Astrocyte (in vitro differentiated cells and primary cell): ENCODE data around the gene TEKT5. TPM values are rescaled to one million over a fixed set of nuclear protein-coding genes. Genes with fewer than 3 reads are reported as not detected.

Experiments
- DNase-seq: peaks from one replicate; pipeline ENCODE4 v3.0.0-alpha.2; 2010; ENCODE audit warnings: low read depth
- FAIRE-seq: peaks from 2 replicates; lab custom pipeline; 2011; peaks lifted over from hg19 to GRCh38; lab: Jason Lieb, UNC
- H2AFZ ChIP-seq: 2 replicates; pipeline ENCODE4 v1.6.0; 2012; ENCODE audit warnings: low read depth, low read length, inconsistent platforms
- H3K27ac ChIP-seq: 2 replicates; pipeline ENCODE4 v1.5.1; 2011; ENCODE audit warnings: low read depth, low read length, inconsistent platforms
- H3K27me3 ChIP-seq: 2 replicates; pipeline ENCODE4 v1.6.0; 2011; ENCODE audit warnings: low read length, inconsistent platforms; ENCODE audit not compliant: insufficient read depth
- H3K36me3 ChIP-seq: 2 replicates; pipeline ENCODE4 v1.5.1; 2011; ENCODE audit warnings: low read length, inconsistent platforms; ENCODE audit not compliant: insufficient read depth
- H3K4me1 ChIP-seq: 2 replicates; pipeline ENCODE4 v1.5.1; 2011; ENCODE audit warnings: low read length, inconsistent platforms; ENCODE audit not compliant: insufficient read depth
- H3K4me2 ChIP-seq: 2 replicates; pipeline ENCODE4 v1.6.0; 2012; ENCODE audit warnings: low read length, inconsistent platforms
- H3K4me3 ChIP-seq: 2 replicates; pipeline ENCODE4 v1.5.1; 2011; ENCODE audit warnings: low read depth, mild to moderate bottlenecking, low read length, inconsistent platforms; ENCODE audit not compliant: insufficient read depth
- H3K79me2 ChIP-seq: 2 replicates; pipeline ENCODE4 v1.6.0; 2012; ENCODE audit warnings: mild to moderate bottlenecking, low read length, inconsistent platforms; ENCODE audit not compliant: insufficient read depth
- H3K9ac ChIP-seq: 2 replicates; pipeline ENCODE4 v1.6.0; 2012; ENCODE audit warnings: mild to moderate bottlenecking, low read length, inconsistent platforms
- H3K9me3 ChIP-seq: 2 replicates; pipeline ENCODE4 v1.5.1; 2012; ENCODE audit warnings: low read depth, mild to moderate bottlenecking, low read length, inconsistent platforms; ENCODE audit not compliant: insufficient read depth
- H4K20me1 ChIP-seq: 2 replicates; pipeline ENCODE4 v1.6.0; 2012; ENCODE audit warnings: low read length, inconsistent platforms; ENCODE audit not compliant: insufficient read depth
- H3K27ac Mint-ChIP-seq: one replicate; pipeline ENCODE4 v1.8.0; 2021; ENCODE audit warnings: mild to moderate bottlenecking, mixed read lengths; ENCODE audit not compliant: unreplicated experiment
- H3K27me3 Mint-ChIP-seq: one replicate; pipeline ENCODE4 v1.8.0; 2021; ENCODE audit warnings: low read depth, mixed read lengths; ENCODE audit not compliant: unreplicated experiment
- H3K36me3 Mint-ChIP-seq: one replicate; pipeline ENCODE4 v1.8.0; 2021; ENCODE audit warnings: low read depth, mixed read lengths; ENCODE audit not compliant: unreplicated experiment
- H3K4me1 Mint-ChIP-seq: one replicate; pipeline ENCODE4 v1.8.0; 2021; ENCODE audit warnings: low read depth, mixed read lengths; ENCODE audit not compliant: unreplicated experiment
- H3K4me3 Mint-ChIP-seq: one replicate; pipeline ENCODE4 v1.8.0; 2021; ENCODE audit warnings: mild to moderate bottlenecking, moderate library complexity, mixed read lengths; ENCODE audit not compliant: unreplicated experiment
- H3K9me3 Mint-ChIP-seq: one replicate; pipeline ENCODE4 v1.8.0; 2021; ENCODE audit warnings: mild to moderate bottlenecking, mixed read lengths; ENCODE audit not compliant: unreplicated experiment
- EZH2 ChIP-seq: IDR thresholded peaks from 2 replicates; pipeline ENCODE4 v1.6.1; 2012; ENCODE audit warnings: mild to moderate bottlenecking, low read length, inconsistent platforms; ENCODE audit not compliant: insufficient read depth
- total RNA-seq: library from RNA; stranded (reverse); gene quantifications from 2 replicates; pipeline ENCODE4 v1.2.1, GENCODE V29; 2021
- TF ChIP-seq, protein P1 (sequence below): IDR thresholded peaks from 2 replicates; pipeline ENCODE4 v1.5.1; 2011; ENCODE audit warnings: low read depth, mild to moderate bottlenecking, inconsistent platforms, low read length, moderate library complexity; ENCODE audit not compliant: insufficient read depth

Gene TEKT5
- total RNA-seq, 1 donor from 2014 or later, result not detected

DNA sequence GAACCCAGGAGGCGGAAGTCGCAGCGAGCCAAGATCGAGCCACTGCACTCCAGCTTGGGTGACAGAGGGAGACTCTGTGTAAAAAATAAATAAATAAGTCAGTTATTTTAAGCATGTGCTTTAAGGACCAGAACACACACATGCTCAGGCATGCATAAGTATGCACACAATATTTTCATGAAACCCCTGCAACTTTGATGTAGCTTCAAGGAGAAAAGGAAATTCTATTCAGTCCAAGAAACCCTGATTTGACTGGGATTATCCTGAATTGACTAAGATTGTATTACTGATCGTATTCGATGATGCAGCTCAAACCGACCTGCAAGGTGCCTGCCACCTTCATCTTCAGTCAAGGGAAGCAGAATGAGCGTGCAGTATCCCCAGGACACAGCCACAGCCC is 841 bp downstream of the TEKT5 start:
- Histone ChIP-seq H2AFZ (no peak overlapping the region), H3K27me3 (no peaks in the 10 kb centered on the region), H3K27ac (no peak overlapping the region), H3K4me3 (no peak overlapping the region), H4K20me1 (no peaks in the 10 kb centered on the region), H3K4me2 (no peak overlapping the region), H3K9ac (no peak overlapping the region), H3K4me1 (no peaks in the 10 kb centered on the region), H3K79me2 (no peaks in the 10 kb centered on the region), H3K9me3 (no peaks in the 10 kb centered on the region), H3K36me3 (no peaks in the 10 kb centered on the region)
- no peaks in the 10 kb centered on the region for H3K4me1 Mint-ChIP-seq
- no peaks in the 10 kb centered on the region for H3K9me3 Mint-ChIP-seq
- TF ChIP-seq EZH2, result no peak
- TF ChIP-seq, protein P1, sequence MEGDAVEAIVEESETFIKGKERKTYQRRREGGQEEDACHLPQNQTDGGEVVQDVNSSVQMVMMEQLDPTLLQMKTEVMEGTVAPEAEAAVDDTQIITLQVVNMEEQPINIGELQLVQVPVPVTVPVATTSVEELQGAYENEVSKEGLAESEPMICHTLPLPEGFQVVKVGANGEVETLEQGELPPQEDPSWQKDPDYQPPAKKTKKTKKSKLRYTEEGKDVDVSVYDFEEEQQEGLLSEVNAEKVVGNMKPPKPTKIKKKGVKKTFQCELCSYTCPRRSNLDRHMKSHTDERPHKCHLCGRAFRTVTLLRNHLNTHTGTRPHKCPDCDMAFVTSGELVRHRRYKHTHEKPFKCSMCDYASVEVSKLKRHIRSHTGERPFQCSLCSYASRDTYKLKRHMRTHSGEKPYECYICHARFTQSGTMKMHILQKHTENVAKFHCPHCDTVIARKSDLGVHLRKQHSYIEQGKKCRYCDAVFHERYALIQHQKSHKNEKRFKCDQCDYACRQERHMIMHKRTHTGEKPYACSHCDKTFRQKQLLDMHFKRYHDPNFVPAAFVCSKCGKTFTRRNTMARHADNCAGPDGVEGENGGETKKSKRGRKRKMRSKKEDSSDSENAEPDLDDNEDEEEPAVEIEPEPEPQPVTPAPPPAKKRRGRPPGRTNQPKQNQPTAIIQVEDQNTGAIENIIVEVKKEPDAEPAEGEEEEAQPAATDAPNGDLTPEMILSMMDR, result no peak
- H3K36me3 Mint-ChIP-seq, result no peaks in the 10 kb centered on the region
- no peak overlapping the region for H3K4me3 Mint-ChIP-seq
- peaks cover 3% of the 10 kb centered on the region for H3K27me3 Mint-ChIP-seq
- DNase-seq (no peak), FAIRE-seq (no peak)
- H3K27ac Mint-ChIP-seq, result no peak overlapping the region

DNA sequence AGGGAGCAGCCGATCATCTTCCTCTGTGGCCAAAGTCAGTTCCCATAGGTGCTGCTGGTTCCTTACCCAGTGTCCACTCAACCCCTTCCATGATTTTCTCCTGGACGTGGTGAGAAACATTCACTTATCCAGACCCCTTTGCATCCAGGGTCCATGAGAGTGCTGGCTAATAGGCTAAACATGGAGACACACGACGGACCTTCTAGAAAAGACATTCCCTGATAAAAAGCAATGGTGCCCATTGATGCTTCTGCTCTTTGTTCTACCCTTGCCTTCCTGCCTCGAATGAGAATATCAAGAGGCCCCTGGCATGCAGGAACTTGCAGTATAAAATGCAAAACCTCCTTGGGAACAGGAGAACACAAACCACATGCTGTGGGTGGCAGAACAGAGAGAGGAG is 2.3 kb downstream of the TEKT5 start:
- Histone ChIP-seq H3K36me3 (no peaks in the 10 kb centered on the region), H3K27me3 (no peaks in the 10 kb centered on the region), H3K4me2 (no peak overlapping the region), H3K9me3 (no peaks in the 10 kb centered on the region), H3K4me3 (no peak overlapping the region), H3K79me2 (no peaks in the 10 kb centered on the region), H3K4me1 (no peaks in the 10 kb centered on the region), H3K9ac (no peak overlapping the region), H4K20me1 (no peaks in the 10 kb centered on the region), H2AFZ (no peak overlapping the region), H3K27ac (no peak overlapping the region)
- no peak for FAIRE-seq
- Mint-ChIP-seq H3K27ac (no peak overlapping the region), H3K9me3 (no peaks in the 10 kb centered on the region), H3K4me1 (no peaks in the 10 kb centered on the region), H3K36me3 (no peaks in the 10 kb centered on the region), H3K27me3 (peaks cover 3% of the 10 kb centered on the region), H3K4me3 (no peak overlapping the region)
- no peak for DNase-seq
- TF ChIP-seq, protein P1, result no peak
- no peak for TF ChIP-seq EZH2

DNA sequence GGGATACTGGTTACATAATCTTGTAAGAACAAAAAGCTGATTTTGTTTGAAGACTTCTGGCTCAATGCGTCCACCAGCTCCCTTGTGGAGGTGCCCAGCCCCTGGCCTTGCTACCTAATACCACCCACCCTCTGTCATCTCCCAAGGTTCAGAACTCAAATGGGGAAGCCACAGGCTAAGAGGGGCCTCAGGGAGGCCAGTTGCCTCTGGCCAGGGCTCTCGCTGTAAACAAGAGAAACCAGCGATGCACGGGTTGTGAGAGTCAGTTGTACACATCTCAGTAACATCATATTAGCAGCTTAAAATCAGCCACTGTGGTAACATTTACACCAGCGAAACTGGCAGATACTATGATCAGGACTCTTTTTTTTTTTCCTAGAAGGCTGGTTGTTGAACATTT is 6.0 kb downstream of the TEKT5 start:
- TF ChIP-seq, protein P1, result no peak
- no peak for TF ChIP-seq EZH2
- Histone ChIP-seq H3K79me2 (no peaks in the 10 kb centered on the region), H2AFZ (no peak overlapping the region), H3K27me3 (no peaks in the 10 kb centered on the region), H3K4me3 (no peak overlapping the region), H3K27ac (no peak overlapping the region), H4K20me1 (no peaks in the 10 kb centered on the region), H3K36me3 (no peaks in the 10 kb centered on the region), H3K9me3 (no peaks in the 10 kb centered on the region), H3K4me1 (no peaks in the 10 kb centered on the region), H3K9ac (no peak overlapping the region), H3K4me2 (no peak overlapping the region)
- Mint-ChIP-seq H3K27me3 (peaks cover 9% of the 10 kb centered on the region), H3K4me1 (no peaks in the 10 kb centered on the region), H3K27ac (no peak overlapping the region), H3K36me3 (no peaks in the 10 kb centered on the region), H3K9me3 (no peaks in the 10 kb centered on the region), H3K4me3 (no peak overlapping the region)
- no peak for FAIRE-seq
- no peak for DNase-seq
